Gastrocnemius medialis (tissue), 4 donors: ENCODE data around the gene SYPL1. TPM values are rescaled to one million over a fixed set of nuclear protein-coding genes. Genes with fewer than 3 reads are reported as not detected.
A peak's percentile ranks its signal among the peaks of the same experiment; 100 is the strongest.
"Not testable (repeated sequence)": the region's sequence is repeated elsewhere in the genome, so short reads cannot be mapped to it uniquely, and the experiment has no call there.

Experiments
- ATAC-seq, 2 donors: fragments of 150-250 bp; one replicate each; pipeline ENCODE4 v1.9.1; 2016
- DNase-seq, 2 donors: peaks; one replicate each; pipeline ENCODE4 v3.0.0-alpha.2; 2019
- H3K27ac ChIP-seq, 4 donors: fragments of 200-600 bp; sonication (generic); 1 replicate in 1 of 4; 2 replicates in 3 of 4; pipeline ENCODE4 v1.5.1; 2016 to 2018; ENCODE audit warnings: mild to moderate bottlenecking in 2 of 4, moderate library complexity in 1 of 4
- H3K27me3 ChIP-seq, 3 donors: fragments of 200-600 bp; sonication (generic) in 2 of 3; 1 replicate in 1 of 3; 2 replicates in 2 of 3; pipeline versions ENCODE4 v1.5.1 to v1.6.0; 2016 to 2019; ENCODE audit warnings: mild to moderate bottlenecking in 1 of 3, moderate library complexity in 1 of 3
- H3K36me3 ChIP-seq, 2 donors: fragments of 200-600 bp; sonication (generic) in 1 of 2; one replicate each; pipeline ENCODE4 v1.5.1; 2017 to 2018
- H3K4me1 ChIP-seq, 2 donors: fragments of 200-600 bp; sonication (generic) in 1 of 2; one replicate each; pipeline ENCODE4 v1.5.1; 2016 to 2017; ENCODE audit warnings: mild to moderate bottlenecking in 2 of 2
- H3K4me3 ChIP-seq, 4 donors: fragments of 200-600 bp; sonication (generic) in 3 of 4; 1 replicate in 1 of 4; 2 replicates in 3 of 4; pipeline ENCODE4 v1.5.1; 2016 to 2019; ENCODE audit warnings: mild to moderate bottlenecking in 2 of 4
- H3K9me3 ChIP-seq, 3 donors: fragments of 200-600 bp; sonication (generic) in 2 of 3; 1 replicate in 1 of 3; 2 replicates in 2 of 3; pipeline ENCODE4 v1.5.1; 2016 to 2019
- CTCF ChIP-seq, 5 experiments: fragments of 450-650 bp in 3 of 5; fragments of 200-600 bp in 2 of 5; sonication (generic) in 2 of 5; IDR thresholded peaks in 4 of 5; conservative IDR thresholded peaks in 1 of 5; 1 replicate in 4 of 5; 2 replicates in 1 of 5; pipeline ENCODE4 v1.5.1; 2016 to 2019; ENCODE audit warnings: antibody characterized with exemption in 5 of 5, mild to moderate bottlenecking in 3 of 5, moderate library complexity in 3 of 5
- POLR2A ChIP-seq, 2 donors: fragments of 450-650 bp; IDR thresholded peaks; one replicate each; pipeline ENCODE4 v1.6.1; 2017; ENCODE audit warnings: antibody characterized with exemption in 2 of 2, mild to moderate bottlenecking in 2 of 2, moderate library complexity in 2 of 2
- in situ Hi-C, 4 donors: fragments of 200-750 bp; cut with MboI; loops; one replicate each; pipeline versions ENCODE4 v1.15.0 to v1.8.0; 2017; ENCODE audit warnings: low sequenced_read_pairs in 4 of 4
- intact Hi-C: fragments of 100-400 bp; cut with DNase I; formaldehyde crosslinking; loops from one replicate; pipeline ENCODE4 v1.15.1; 2023; ENCODE audit warnings: low total_unique reads
- total RNA-seq, 4 donors: library from RNA; depleted of rRNA; stranded (reverse); fragments of >200 nt; gene quantifications; one replicate each; pipeline versions ENCODE4 v1.1.0 to v1.2.3, GENCODE V29; 2016

The SYPL1 gene
- total RNA-seq, 4 donors from 2014 or later: 81.5 to 90.9 (median 83.2) TPM

- peak; percentile 84 to 88 for DNase-seq
- Histone ChIP-seq H3K27ac (peak overlapping the region; percentile 91 to 98 (median 93)), H3K9me3 (no peaks in the 10 kb centered on the region), H3K27me3 (no peaks in the 10 kb centered on the region), H3K36me3 (no peaks in the 10 kb centered on the region), H3K4me3 (peak overlapping the region; percentile 7 to 26 (median 10)), H3K4me1 (peaks cover 32 to 38% of the 10 kb centered on the region in 2 donors)
- in situ Hi-C loops: no loop called here
- intact Hi-C loops: loop anchor here (1.0 to 10.0 kb wide), 5 partner anchors 23 to 365 kb away; partner anchors contain the start of genes ATXN7L1 and SYPL1
- peak; percentile 91 to 93 for ATAC-seq
- TF ChIP-seq POLR2A (IDR thresholded peaks at IDR 0.05): peak in 1 of 2 donors; percentile 64
- TF ChIP-seq CTCF (IDR thresholded peaks at IDR 0.05 in 4 of 5, conservative IDR thresholded peaks at IDR 0.05 in 1 of 5): peak in 1 of 5 experiments; percentile 9
Measured at GRCh38 chr7:106139265-106140251, 27.4 kb upstream of the SYPL1 start.

- H3K27me3 ChIP-seq: no peaks in the 10 kb centered on the region
- peak overlapping the region; percentile 91 to 98 (median 93) for H3K27ac ChIP-seq
- ATAC-seq: no peak
- H3K9me3 ChIP-seq: no peaks in the 10 kb centered on the region
- H3K36me3 ChIP-seq: no peaks in the 10 kb centered on the region
- DNase-seq: no peak
- in situ Hi-C loops (no loop called here), intact Hi-C loops (loop anchor here (1.0 to 2.0 kb wide), 3 partner anchors 22 to 73 kb away; partner anchors contain the start of gene SYPL1)
- no peak for TF ChIP-seq POLR2A (IDR thresholded peaks at IDR 0.05)
- no peak for TF ChIP-seq CTCF (IDR thresholded peaks at IDR 0.05 in 4 of 5, conservative IDR thresholded peaks at IDR 0.05 in 1 of 5)
- H3K4me3 ChIP-seq: peak overlapping the region in 2 of 4 donors; percentile 7 to 9
- H3K4me1 ChIP-seq: peaks cover 39 to 46% of the 10 kb centered on the region in 2 donors
Measured at GRCh38 chr7:106138776-106139175, 26.7 kb upstream of the SYPL1 start.

- H3K4me3 ChIP-seq, ATAC-seq, H3K27me3 ChIP-seq, in situ Hi-C loops, DNase-seq, H3K9me3 ChIP-seq, H3K36me3 ChIP-seq: not testable (repeated sequence)
- peak overlapping the region; percentile 91 to 98 (median 93) for H3K27ac ChIP-seq
- intact Hi-C loops: loop anchor here (2.0 kb wide), 1 partner anchor 25 kb away; the partner anchor contains the start of gene SYPL1
- peaks cover 44 to 52% of the 10 kb centered on the region in 2 donors for H3K4me1 ChIP-seq
Measured at GRCh38 chr7:106138181-106138580, 26.1 kb upstream of the SYPL1 start.

GRCh38 chr7:106134241-106134640 is 22.1 kb upstream of the SYPL1 start:
- H3K4me1 ChIP-seq: peaks cover 30 to 40% of the 10 kb centered on the region in 2 donors
- no peak for DNase-seq
- H3K4me3 ChIP-seq: no peak overlapping the region
- intact Hi-C loops (no loop called here), in situ Hi-C loops (no loop called here)
- TF ChIP-seq CTCF (IDR thresholded peaks at IDR 0.05 in 4 of 5, conservative IDR thresholded peaks at IDR 0.05 in 1 of 5) (no peak), POLR2A (IDR thresholded peaks at IDR 0.05) (no peak)
- no peak for ATAC-seq
- H3K36me3 ChIP-seq: no peaks in the 10 kb centered on the region
- no peaks in the 10 kb centered on the region for H3K27me3 ChIP-seq
- H3K27ac ChIP-seq: peak overlapping the region in 1 of 4 donors; percentile 19
- H3K9me3 ChIP-seq: no peaks in the 10 kb centered on the region

GRCh38 chr7:106129291-106129690 is 17.2 kb upstream of the SYPL1 start:
- H3K4me1 ChIP-seq: peaks cover 19 to 39% of the 10 kb centered on the region in 2 donors
- in situ Hi-C loops: no loop called here
- H3K27me3 ChIP-seq: no peaks in the 10 kb centered on the region
- H3K36me3 ChIP-seq: no peaks in the 10 kb centered on the region
- DNase-seq: no peak
- no peaks in the 10 kb centered on the region for H3K9me3 ChIP-seq
- no peak for TF ChIP-seq POLR2A (IDR thresholded peaks at IDR 0.05)
- TF ChIP-seq CTCF (IDR thresholded peaks at IDR 0.05 in 4 of 5, conservative IDR thresholded peaks at IDR 0.05 in 1 of 5): no peak
- H3K27ac ChIP-seq: no peak overlapping the region
- no peak overlapping the region for H3K4me3 ChIP-seq
- intact Hi-C loops: no loop called here
- no peak for ATAC-seq
